Measurements from ENCODE around the gene ZNF562. TPM values are rescaled to one million over a fixed set of nuclear protein-coding genes. Genes with fewer than 3 reads are reported as not detected.

The ZNF562 gene
- 10 to 100 TPM; 30.0 to 34.9 TPM for total RNA-seq

- intact Hi-C loops (cut with DNase I): loop anchor here (2.0 to 10.0 kb wide), 2 partner anchors 54 to 110 kb away; partner anchors contain the start of gene ZNF561
- H3K27ac ChIP-seq: peak within 1 kb of the TSS; percentile 96 to 97
- H3K4me1 ChIP-seq (replicated peaks): no peaks in the 10 kb centered on the region
- TF ChIP-seq CTCF (IDR thresholded peaks at IDR 0.05): no peak
- peak; percentile 33 for TF ChIP-seq POLR2A (IDR thresholded peaks at IDR 0.05)
- TF ChIP-seq POLR2AphosphoS5 (IDR thresholded peaks at IDR 0.05): peak; percentile 84
- no peaks in the 10 kb centered on the region for H3K27me3 ChIP-seq (replicated peaks; ENCODE audit: insufficient read depth)
- no peaks in the 10 kb centered on the region for H3K9me3 ChIP-seq
- WGBS: 1% methylated on average over 42 of the region's 42 CpGs
- H3K4me3 ChIP-seq: peak within 1 kb of the TSS; percentile 66 to 78
- DNase-seq (ENCODE audit: low spot score): peak; percentile 82
- H3K36me3 ChIP-seq: no peaks in the 10 kb centered on the region
Measured at GRCh38 chr19:9674663-9675357, at the start of gene ZNF562. ZNF562 (minus strand) TSS chr19:9675100; CDS start chr19:9660744, 14,356 bp downstream.

GRCh38 chr19:9724157-9724556, 49.3 kb upstream of the ZNF562 start:
- Histone ChIP-seq H3K4me3 (no peak overlapping the region), H3K27me3 (replicated peaks; ENCODE audit: insufficient read depth) (no peaks in the 10 kb centered on the region), H3K36me3 (no peaks in the 10 kb centered on the region), H3K9me3 (no peaks in the 10 kb centered on the region), H3K27ac (no peak overlapping the region), H3K4me1 (replicated peaks) (no peaks in the 10 kb centered on the region)
- intact Hi-C loops (cut with DNase I): no loop called here
- 89% methylated on average over 4 of the region's 4 CpGs for WGBS
- no peak for DNase-seq (ENCODE audit: low spot score)
- TF ChIP-seq POLR2A (IDR thresholded peaks at IDR 0.05) (no peak), CTCF (IDR thresholded peaks at IDR 0.05) (no peak), POLR2AphosphoS5 (IDR thresholded peaks at IDR 0.05) (no peak)

DNA sequence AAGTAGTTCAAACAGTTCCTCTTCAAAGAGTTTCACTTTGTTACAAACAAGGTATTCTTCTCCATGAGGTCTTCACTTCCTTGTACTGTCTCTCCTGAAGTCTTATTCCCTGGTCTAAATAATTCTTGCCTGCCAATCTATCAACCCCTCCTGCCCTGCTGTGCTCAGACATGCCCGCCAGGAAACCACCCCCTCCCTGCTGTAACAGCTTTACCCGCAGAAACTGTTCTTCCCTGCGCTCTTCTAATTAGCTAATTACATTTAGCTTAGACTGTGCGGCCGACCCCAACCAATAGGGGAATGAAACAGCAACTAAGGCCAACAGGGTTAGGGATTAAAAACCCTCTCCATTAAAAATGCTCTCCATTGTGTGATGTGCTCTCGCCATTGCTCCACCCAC, 47.0 kb upstream of the ZNF562 start:
- Histone ChIP-seq H3K36me3 (no peaks in the 10 kb centered on the region), H3K27ac (no peak overlapping the region), H3K9me3 (no peaks in the 10 kb centered on the region), H3K4me3 (no peak overlapping the region), H3K27me3 (replicated peaks; ENCODE audit: insufficient read depth) (no peaks in the 10 kb centered on the region), H3K4me1 (replicated peaks) (no peaks in the 10 kb centered on the region)
- no peak for DNase-seq (ENCODE audit: low spot score)
- intact Hi-C loops (cut with DNase I): no loop called here
- TF ChIP-seq CTCF (IDR thresholded peaks at IDR 0.05) (no peak), POLR2A (IDR thresholded peaks at IDR 0.05) (no peak), POLR2AphosphoS5 (IDR thresholded peaks at IDR 0.05) (no peak)
- 14% methylated on average over 6 of the region's 6 CpGs for WGBS

DNA sequence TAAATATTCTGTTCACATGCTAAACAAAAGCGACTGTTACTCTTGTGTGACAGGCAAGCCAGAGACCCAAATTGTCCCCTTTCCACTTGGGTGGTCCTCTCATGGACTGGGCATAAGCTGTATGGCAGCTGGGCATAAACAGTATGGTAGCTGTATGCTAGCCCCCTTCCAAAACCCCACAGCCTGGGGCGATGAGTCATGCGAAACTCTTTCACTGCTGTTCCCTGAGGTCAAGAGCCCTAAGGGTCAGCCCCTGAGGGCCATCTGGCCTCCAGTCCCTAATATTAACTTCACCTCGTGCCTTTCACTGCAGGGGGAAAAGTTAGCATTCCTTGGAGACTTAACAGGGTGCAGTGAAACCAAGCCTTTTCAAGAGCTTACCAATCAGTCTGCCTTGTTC, 45.6 kb upstream of the ZNF562 start:
- no peak for TF ChIP-seq POLR2AphosphoS5 (IDR thresholded peaks at IDR 0.05)
- no peak for TF ChIP-seq POLR2A (IDR thresholded peaks at IDR 0.05)
- no peak for TF ChIP-seq CTCF (IDR thresholded peaks at IDR 0.05)
- Histone ChIP-seq H3K9me3 (no peaks in the 10 kb centered on the region), H3K4me3 (no peak overlapping the region), H3K27me3 (replicated peaks; ENCODE audit: insufficient read depth) (no peaks in the 10 kb centered on the region), H3K36me3 (no peaks in the 10 kb centered on the region), H3K27ac (no peak overlapping the region), H3K4me1 (replicated peaks) (no peaks in the 10 kb centered on the region)
- 64% methylated on average over 4 of the region's 4 CpGs for WGBS
- intact Hi-C loops (cut with DNase I): no loop called here
- DNase-seq (ENCODE audit: low spot score): no peak

- no peaks in the 10 kb centered on the region for H3K9me3 ChIP-seq
- no peak overlapping the region for H3K4me3 ChIP-seq
- H3K36me3 ChIP-seq: no peaks in the 10 kb centered on the region
- no peak for DNase-seq (ENCODE audit: low spot score)
- 100% methylated on average over 3 of the region's 3 CpGs for WGBS
- no peak overlapping the region for H3K27ac ChIP-seq
- intact Hi-C loops (cut with DNase I): no loop called here
- H3K4me1 ChIP-seq (replicated peaks): no peaks in the 10 kb centered on the region
- TF ChIP-seq CTCF (IDR thresholded peaks at IDR 0.05) (no peak), POLR2A (IDR thresholded peaks at IDR 0.05) (no peak), POLR2AphosphoS5 (IDR thresholded peaks at IDR 0.05) (no peak)
- H3K27me3 ChIP-seq (replicated peaks; ENCODE audit: insufficient read depth): no peaks in the 10 kb centered on the region
Measured at GRCh38 chr19:9711815-9712214, 36.9 kb upstream of the ZNF562 start.

Data from prostate gland (tissue), 2 donors.